A673 (cell line): Measurements from ENCODE around the gene DAPK1. TPM values are rescaled to one million over a fixed set of nuclear protein-coding genes. Genes with fewer than 3 reads are reported as not detected.

Experiments used
- BruUV-seq: library from RNA; stranded (reverse); fragments of 400-500 nt; replicated peaks from 2 replicates; lab custom pipeline; 2021; lab: Mats Ljungman, UMichigan
- CTCF ChIA-PET: fragments of 300-600 bp; sonication (Branson Sonifier 250); formaldehyde crosslinking; loops from one replicate; lab custom pipeline; 2022; ENCODE audit warnings: antibody characterized with exemption; lab: Charles Lee
- POLR2A ChIA-PET: fragments of 300-600 bp; sonication (Branson Sonifier 250); formaldehyde crosslinking; loops from one replicate; lab custom pipeline; 2022; ENCODE audit warnings: antibody characterized with exemption; ENCODE audit not compliant: low non-redundant PET; lab: Charles Lee
- DNase-seq: peaks from one replicate; pipeline ENCODE4 v3.0.0-alpha.2; 2015; ENCODE audit warnings: low spot score
- H3K27ac ChIP-seq: fragments of 200-600 bp; sonication (generic); 2 replicates; pipeline ENCODE4 v1.5.1; 2016; ENCODE audit warnings: mixed run types, low read depth, mild to moderate bottlenecking, mixed read lengths, antibody characterized with exemption, low read length; ENCODE audit not compliant: poor library complexity, severe bottlenecking
- H3K27me3 ChIP-seq: fragments of 200-600 bp; sonication (generic); replicated peaks from 2 replicates; pipeline ENCODE4 v1.6.1; 2017; ENCODE audit warnings: mixed run types, low read depth, mild to moderate bottlenecking, mixed read lengths, antibody characterized with exemption, low read length; ENCODE audit not compliant: insufficient read depth, poor library complexity
- H3K36me3 ChIP-seq: fragments of 200-600 bp; sonication (generic); 2 replicates; pipeline ENCODE4 v1.6.1; 2016; ENCODE audit warnings: mixed run types, mild to moderate bottlenecking, mixed read lengths, antibody characterized with exemption, low read length; ENCODE audit not compliant: insufficient read depth, poor library complexity, severe bottlenecking
- H3K4me1 ChIP-seq: fragments of 200-600 bp; sonication (generic); 2 replicates; pipeline ENCODE4 v1.6.1; 2017; ENCODE audit warnings: mixed run types, mild to moderate bottlenecking, mixed read lengths, antibody characterized with exemption, low read length; ENCODE audit not compliant: insufficient read depth, poor library complexity, severe bottlenecking
- H3K4me3 ChIP-seq: fragments of 200-600 bp; sonication (generic); 2 replicates; pipeline ENCODE4 v1.5.1; 2016; ENCODE audit warnings: low read depth, mixed run types, mild to moderate bottlenecking, mixed read lengths, low read length; ENCODE audit not compliant: poor library complexity, severe bottlenecking
- H3K9me3 ChIP-seq: fragments of 200-600 bp; sonication (generic); 2 replicates; pipeline ENCODE4 v1.6.1; 2016; ENCODE audit warnings: mixed run types, low read depth, mild to moderate bottlenecking, mixed read lengths, antibody characterized with exemption, low read length; ENCODE audit not compliant: poor library complexity, severe bottlenecking
- CTCF ChIP-seq: fragments of 300-800, 200-600 bp; sonication (generic); conservative IDR thresholded peaks from 2 replicates; pipeline ENCODE4 v1.5.1; 2017; ENCODE audit warnings: low read depth, mild to moderate bottlenecking, antibody characterized with exemption, low read length, moderate library complexity, mixed read lengths
- EZH2 ChIP-seq: fragments of 200-600 bp; sonication (generic); IDR thresholded peaks from 2 replicates; pipeline ENCODE4 v1.6.1; 2017; ENCODE audit warnings: borderline replicate concordance, low read depth, mild to moderate bottlenecking, mixed read lengths, antibody characterized with exemption, low read length; ENCODE audit not compliant: poor library complexity, severe bottlenecking
- intact Hi-C: fragments of 100-400 bp; cut with micrococcal nuclease; formaldehyde crosslinking; loops from one replicate; pipeline ENCODE4 v1.10.0; 2022; ENCODE audit not compliant: unreplicated experiment
- total RNA-seq: library from RNA; stranded (reverse); gene quantifications from 2 replicates; pipeline ENCODE4 v1.2.3, GENCODE V29; 2021

Gene DAPK1
- total RNA-seq, 1 experiment from 2014 or later = 380 TPM

- DNase-seq = peak; percentile 71
- peaks cover 62% of the 10 kb centered on the region for H3K4me1 ChIP-seq
- no peaks in the 10 kb centered on the region for H3K9me3 ChIP-seq
- POLR2A ChIA-PET = no interaction called here
- BruUV-seq = no TSS peak
- no peaks in the 10 kb centered on the region for H3K27me3 ChIP-seq
- H3K4me3 ChIP-seq = no peak overlapping the region
- intact Hi-C loops = no loop called here
- TF ChIP-seq EZH2 (no peak), CTCF (no peak)
- peak overlapping the region; percentile 26 for H3K27ac ChIP-seq
- CTCF ChIA-PET = interaction anchor here (0.6 kb wide), 1 partner anchor 185 kb away, joined by 3 read pairs; no protein-coding TSS in a partner anchor
- H3K36me3 ChIP-seq = peaks cover 54% of the 10 kb centered on the region
These were observed 28.1 kb downstream of the DAPK1 start for GRCh38 chr9:87525546-87526303.

GRCh38 chr9:87527211-87527916 lies 29.7 kb downstream of the DAPK1 start:
- Histone ChIP-seq H3K9me3 (no peaks in the 10 kb centered on the region), H3K36me3 (peaks cover 38% of the 10 kb centered on the region), H3K27ac (no peak overlapping the region), H3K4me1 (peaks cover 72% of the 10 kb centered on the region), H3K4me3 (no peak overlapping the region), H3K27me3 (no peaks in the 10 kb centered on the region)
- BruUV-seq = no TSS peak
- no peak for TF ChIP-seq EZH2
- TF ChIP-seq CTCF = no peak
- ChIA-PET POLR2A (no interaction called here), CTCF (no interaction called here)
- intact Hi-C loops = no loop called here
- DNase-seq = no peak

DNA sequence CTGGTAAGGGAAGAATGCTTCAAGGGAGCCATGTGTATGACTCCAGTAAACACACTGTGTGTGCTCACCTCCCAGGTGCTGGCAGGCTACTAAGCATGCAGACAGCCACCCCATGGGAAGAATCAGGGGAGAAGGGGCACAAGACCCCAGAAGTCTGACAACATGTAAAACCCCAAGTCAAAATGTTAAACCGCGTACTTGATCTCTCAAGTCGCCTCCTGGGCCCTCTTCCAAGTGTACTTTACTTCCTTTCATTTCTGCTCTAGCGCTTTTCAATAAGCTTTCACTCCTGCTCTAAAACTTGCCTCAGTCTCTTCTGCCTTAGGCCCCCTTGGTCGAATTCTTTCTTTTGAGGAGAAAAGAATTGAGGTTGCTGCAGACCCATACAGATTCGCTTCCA lies 31.3 kb downstream of the DAPK1 start:
- Histone ChIP-seq H3K9me3 (no peaks in the 10 kb centered on the region), H3K4me1 (peaks cover 81% of the 10 kb centered on the region), H3K27ac (peak overlapping the region; percentile 76), H3K4me3 (no peak overlapping the region), H3K27me3 (no peaks in the 10 kb centered on the region), H3K36me3 (peaks cover 23% of the 10 kb centered on the region)
- no TSS peak for BruUV-seq
- CTCF ChIA-PET = no interaction called here
- intact Hi-C loops = no loop called here
- POLR2A ChIA-PET = interaction anchor here (0.6 kb wide), 1 partner anchor 632 kb away, joined by 12 read pairs; no protein-coding TSS in a partner anchor
- peak; percentile 62 for DNase-seq
- no peak for TF ChIP-seq EZH2
- TF ChIP-seq CTCF = no peak
